ENCODE measurements around the gene ASCC3.

The ASCC3 gene

DNA sequence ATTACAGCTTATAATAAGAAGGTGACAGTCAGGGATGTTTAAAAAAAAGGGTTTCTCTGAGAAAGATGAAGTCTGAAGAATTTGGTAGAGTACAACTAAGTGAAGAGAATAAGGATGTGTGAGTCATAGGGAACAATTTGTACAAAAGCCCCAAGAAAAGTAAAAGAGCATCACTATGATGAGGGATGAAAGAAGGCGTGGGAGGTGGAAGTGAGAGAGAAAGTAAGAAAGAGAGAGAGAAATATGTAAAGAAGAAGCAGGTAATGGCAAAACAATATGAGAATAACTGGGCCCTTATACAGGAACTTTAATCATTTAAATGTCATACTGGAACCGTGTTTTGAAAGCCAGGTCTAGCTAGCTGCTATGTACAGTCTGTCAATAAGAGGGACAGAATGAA is 179.4 kb downstream of the ASCC3 start:
- no peak overlapping the region for H3K4me3 ChIP-seq (ENCODE audit: low read depth, low read length)
- TF ChIP-seq, protein P1, sequence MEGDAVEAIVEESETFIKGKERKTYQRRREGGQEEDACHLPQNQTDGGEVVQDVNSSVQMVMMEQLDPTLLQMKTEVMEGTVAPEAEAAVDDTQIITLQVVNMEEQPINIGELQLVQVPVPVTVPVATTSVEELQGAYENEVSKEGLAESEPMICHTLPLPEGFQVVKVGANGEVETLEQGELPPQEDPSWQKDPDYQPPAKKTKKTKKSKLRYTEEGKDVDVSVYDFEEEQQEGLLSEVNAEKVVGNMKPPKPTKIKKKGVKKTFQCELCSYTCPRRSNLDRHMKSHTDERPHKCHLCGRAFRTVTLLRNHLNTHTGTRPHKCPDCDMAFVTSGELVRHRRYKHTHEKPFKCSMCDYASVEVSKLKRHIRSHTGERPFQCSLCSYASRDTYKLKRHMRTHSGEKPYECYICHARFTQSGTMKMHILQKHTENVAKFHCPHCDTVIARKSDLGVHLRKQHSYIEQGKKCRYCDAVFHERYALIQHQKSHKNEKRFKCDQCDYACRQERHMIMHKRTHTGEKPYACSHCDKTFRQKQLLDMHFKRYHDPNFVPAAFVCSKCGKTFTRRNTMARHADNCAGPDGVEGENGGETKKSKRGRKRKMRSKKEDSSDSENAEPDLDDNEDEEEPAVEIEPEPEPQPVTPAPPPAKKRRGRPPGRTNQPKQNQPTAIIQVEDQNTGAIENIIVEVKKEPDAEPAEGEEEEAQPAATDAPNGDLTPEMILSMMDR (IDR thresholded peaks at IDR 0.05; ENCODE audit: low read depth, low read length): no peak
- DNase-seq (ENCODE audit: low read depth, low spot score): no peak
- in situ Hi-C loops (cut with HindIII; ENCODE audit: low sequenced_read_pairs): no loop called here

DNA sequence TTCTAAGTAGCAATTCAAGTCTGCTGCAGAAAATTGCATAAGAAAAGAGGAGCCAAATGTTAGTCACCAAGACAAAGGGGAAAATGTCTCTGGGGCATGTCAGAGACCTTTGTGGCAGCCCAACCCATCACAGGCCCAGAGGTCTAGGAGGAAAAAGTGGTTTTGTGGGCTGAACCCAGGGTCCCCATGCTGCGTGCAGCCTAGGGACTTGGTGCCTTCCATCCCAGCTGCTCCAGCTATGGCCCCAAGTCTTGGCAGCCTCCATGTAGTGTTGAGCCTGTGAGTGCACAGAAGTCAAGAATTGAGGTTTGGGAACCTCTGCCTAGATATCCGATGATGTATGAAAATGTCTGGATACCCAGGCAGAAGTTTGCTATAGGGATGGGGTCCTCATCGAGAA is 181.1 kb downstream of the ASCC3 start:
- no peak overlapping the region for H3K4me3 ChIP-seq (ENCODE audit: low read depth, low read length)
- no peak for DNase-seq (ENCODE audit: low read depth, low spot score)
- TF ChIP-seq, protein P1 (IDR thresholded peaks at IDR 0.05; ENCODE audit: low read depth, low read length): no peak
- in situ Hi-C loops (cut with HindIII; ENCODE audit: low sequenced_read_pairs): no loop called here

DNA sequence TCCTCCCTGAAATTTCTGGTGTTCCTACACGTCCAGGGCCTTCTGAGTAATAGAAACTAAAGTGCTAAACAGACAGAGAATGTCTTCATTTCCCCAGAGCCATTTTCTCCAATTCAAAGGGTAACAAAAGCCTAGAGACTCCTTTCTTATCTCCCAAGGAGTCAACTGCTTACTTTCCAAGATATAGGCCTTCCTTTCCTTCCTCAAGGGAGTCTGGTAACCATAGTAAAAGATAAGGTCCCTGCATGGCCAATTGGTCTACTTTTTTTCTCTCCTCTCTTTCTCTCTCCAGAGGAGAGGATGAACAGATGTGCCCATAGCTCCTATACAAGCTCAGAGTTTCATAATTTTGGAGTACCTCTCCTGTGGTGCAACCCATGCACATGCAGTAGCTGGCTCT is 185.7 kb downstream of the ASCC3 start:
- no peak for DNase-seq (ENCODE audit: low read depth, low spot score)
- in situ Hi-C loops (cut with HindIII; ENCODE audit: low sequenced_read_pairs): no loop called here
- no peak overlapping the region for H3K4me3 ChIP-seq (ENCODE audit: low read depth, low read length)
- TF ChIP-seq, protein P1 (IDR thresholded peaks at IDR 0.05; ENCODE audit: low read depth, low read length): no peak

DNA sequence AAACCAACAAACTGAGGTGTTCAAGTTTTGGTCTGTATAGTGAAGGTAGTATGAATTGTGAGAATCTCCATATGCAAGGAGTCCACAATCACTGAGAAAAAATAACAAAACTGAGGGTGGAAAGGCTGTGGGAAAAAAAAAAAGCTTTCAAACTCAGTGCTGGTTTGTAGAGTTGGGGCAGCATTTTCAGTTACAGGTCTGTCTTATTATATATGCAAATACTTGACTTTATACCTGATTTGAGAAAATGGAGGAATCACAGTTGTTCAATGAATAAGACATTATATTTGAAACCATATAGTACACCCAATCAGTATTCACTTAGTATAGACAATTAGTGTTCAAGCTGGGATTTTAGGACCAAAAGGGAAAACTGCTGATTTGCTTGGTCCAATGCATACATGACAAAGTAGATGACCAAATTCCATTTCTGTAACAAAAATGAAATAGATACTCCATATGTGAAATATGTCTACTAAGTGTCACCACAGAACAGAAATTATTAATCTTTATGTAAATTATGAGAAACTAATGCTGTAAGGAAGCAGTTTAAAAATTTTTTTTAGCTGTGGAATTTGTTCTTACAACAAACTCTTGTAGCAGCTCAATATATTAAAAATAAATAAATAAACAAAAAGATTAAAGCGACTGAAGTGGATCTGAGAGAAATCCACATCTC is 187.7 kb downstream of the ASCC3 start:
- in situ Hi-C loops (cut with HindIII; ENCODE audit: low sequenced_read_pairs): no loop called here
- TF ChIP-seq, protein P1 (IDR thresholded peaks at IDR 0.05; ENCODE audit: low read depth, low read length): no peak
- no peak for DNase-seq (ENCODE audit: low read depth, low spot score)
- no peak overlapping the region for H3K4me3 ChIP-seq (ENCODE audit: low read depth, low read length)

DNA sequence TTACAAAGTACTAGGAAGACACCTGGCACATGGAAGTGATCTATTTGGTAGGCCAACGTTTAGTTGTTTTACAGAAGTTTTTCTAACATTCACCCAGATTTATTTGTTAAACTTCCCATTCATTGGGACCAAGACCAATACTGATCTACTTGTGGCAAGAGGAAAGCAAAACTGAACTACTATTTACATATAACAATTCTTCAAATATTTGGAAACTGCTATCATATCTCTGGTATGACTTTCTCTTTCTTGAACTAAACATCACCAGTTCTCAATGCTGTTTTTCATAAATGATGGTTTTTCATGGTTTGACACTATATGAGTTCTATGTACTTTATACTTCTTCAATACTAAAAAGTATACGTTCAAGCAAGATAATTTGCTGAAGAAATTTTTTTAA is 189.2 kb downstream of the ASCC3 start:
- TF ChIP-seq, protein P1 (IDR thresholded peaks at IDR 0.05; ENCODE audit: low read depth, low read length): no peak
- in situ Hi-C loops (cut with HindIII; ENCODE audit: low sequenced_read_pairs): no loop called here
- H3K4me3 ChIP-seq (ENCODE audit: low read depth, low read length): no peak overlapping the region
- DNase-seq (ENCODE audit: low read depth, low spot score): no peak

DNA sequence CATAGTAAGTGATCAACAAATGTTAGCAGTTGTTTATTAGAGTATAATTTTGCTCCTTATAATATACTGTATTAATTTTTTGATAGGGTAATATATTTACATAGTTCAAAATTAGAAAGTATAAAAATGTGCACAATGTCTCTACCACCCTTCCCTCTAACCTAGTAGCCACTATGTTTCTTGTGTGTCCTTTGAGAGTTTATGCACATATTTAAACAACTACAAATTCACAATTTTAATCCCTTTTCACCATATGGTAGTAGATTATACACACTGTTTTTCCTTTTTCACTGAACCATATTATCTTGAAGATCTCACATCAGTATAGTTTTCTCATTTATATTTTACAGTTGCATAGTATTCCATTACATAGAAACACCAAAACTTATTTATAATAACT is 194.9 kb downstream of the ASCC3 start:
- in situ Hi-C loops (cut with HindIII; ENCODE audit: low sequenced_read_pairs): no loop called here
- no peak overlapping the region for H3K4me3 ChIP-seq (ENCODE audit: low read depth, low read length)
- no peak for DNase-seq (ENCODE audit: low read depth, low spot score)
- TF ChIP-seq, protein P1 (IDR thresholded peaks at IDR 0.05; ENCODE audit: low read depth, low read length): no peak
